Measurements from ENCODE around the gene SNX20. TPM values are rescaled to one million over a fixed set of nuclear protein-coding genes. Genes with fewer than 3 reads are reported as not detected.

Gene SNX20
- total and polyA plus RNA-seq, 2 experiments from 2014 or later: not detected

DNA sequence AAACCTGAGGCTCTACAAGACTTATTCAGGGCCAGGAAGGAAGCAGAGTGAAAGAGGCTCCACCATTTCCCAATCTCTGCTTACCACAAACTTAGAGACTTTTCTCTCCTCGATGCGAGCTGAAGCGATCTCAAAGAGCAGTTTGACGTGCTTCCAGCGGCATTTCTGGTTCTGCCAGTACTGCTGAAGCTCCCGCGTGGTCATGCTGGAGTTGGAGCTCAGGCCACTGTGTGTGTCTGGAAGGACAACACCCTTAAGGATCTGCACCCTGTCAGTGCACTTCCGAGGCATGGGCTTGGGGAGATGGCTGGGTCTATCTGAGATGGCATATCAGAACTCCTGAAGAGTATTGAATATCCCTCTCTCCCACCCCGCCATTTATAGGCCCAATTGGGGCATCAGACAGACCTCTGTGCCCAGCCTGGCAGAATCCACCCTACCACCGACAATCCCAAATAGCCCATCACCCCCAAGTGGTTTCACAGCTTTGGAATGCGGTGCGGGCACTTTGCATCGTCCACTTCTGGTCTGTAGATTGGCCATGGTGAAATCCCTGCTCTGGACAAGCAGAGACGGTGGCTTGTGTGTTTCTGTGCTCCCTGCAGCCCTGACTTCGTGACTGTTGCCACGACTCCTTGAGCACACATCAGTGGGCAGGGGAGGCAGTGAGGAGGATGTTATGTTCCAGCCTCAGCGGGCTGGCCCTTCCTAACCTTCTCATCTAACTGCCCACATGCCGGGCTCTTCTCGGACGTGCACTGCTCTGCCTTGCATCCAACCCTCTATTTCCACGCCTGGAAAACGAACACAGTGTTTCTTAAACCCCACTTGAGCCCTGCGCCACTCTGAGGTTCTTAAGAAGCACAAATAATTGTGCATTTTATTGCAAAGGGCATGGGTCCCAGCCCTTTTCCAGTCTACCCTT is 5.2 kb downstream of the SNX20 start (continued):
- TF ChIP-seq, protein P1, sequence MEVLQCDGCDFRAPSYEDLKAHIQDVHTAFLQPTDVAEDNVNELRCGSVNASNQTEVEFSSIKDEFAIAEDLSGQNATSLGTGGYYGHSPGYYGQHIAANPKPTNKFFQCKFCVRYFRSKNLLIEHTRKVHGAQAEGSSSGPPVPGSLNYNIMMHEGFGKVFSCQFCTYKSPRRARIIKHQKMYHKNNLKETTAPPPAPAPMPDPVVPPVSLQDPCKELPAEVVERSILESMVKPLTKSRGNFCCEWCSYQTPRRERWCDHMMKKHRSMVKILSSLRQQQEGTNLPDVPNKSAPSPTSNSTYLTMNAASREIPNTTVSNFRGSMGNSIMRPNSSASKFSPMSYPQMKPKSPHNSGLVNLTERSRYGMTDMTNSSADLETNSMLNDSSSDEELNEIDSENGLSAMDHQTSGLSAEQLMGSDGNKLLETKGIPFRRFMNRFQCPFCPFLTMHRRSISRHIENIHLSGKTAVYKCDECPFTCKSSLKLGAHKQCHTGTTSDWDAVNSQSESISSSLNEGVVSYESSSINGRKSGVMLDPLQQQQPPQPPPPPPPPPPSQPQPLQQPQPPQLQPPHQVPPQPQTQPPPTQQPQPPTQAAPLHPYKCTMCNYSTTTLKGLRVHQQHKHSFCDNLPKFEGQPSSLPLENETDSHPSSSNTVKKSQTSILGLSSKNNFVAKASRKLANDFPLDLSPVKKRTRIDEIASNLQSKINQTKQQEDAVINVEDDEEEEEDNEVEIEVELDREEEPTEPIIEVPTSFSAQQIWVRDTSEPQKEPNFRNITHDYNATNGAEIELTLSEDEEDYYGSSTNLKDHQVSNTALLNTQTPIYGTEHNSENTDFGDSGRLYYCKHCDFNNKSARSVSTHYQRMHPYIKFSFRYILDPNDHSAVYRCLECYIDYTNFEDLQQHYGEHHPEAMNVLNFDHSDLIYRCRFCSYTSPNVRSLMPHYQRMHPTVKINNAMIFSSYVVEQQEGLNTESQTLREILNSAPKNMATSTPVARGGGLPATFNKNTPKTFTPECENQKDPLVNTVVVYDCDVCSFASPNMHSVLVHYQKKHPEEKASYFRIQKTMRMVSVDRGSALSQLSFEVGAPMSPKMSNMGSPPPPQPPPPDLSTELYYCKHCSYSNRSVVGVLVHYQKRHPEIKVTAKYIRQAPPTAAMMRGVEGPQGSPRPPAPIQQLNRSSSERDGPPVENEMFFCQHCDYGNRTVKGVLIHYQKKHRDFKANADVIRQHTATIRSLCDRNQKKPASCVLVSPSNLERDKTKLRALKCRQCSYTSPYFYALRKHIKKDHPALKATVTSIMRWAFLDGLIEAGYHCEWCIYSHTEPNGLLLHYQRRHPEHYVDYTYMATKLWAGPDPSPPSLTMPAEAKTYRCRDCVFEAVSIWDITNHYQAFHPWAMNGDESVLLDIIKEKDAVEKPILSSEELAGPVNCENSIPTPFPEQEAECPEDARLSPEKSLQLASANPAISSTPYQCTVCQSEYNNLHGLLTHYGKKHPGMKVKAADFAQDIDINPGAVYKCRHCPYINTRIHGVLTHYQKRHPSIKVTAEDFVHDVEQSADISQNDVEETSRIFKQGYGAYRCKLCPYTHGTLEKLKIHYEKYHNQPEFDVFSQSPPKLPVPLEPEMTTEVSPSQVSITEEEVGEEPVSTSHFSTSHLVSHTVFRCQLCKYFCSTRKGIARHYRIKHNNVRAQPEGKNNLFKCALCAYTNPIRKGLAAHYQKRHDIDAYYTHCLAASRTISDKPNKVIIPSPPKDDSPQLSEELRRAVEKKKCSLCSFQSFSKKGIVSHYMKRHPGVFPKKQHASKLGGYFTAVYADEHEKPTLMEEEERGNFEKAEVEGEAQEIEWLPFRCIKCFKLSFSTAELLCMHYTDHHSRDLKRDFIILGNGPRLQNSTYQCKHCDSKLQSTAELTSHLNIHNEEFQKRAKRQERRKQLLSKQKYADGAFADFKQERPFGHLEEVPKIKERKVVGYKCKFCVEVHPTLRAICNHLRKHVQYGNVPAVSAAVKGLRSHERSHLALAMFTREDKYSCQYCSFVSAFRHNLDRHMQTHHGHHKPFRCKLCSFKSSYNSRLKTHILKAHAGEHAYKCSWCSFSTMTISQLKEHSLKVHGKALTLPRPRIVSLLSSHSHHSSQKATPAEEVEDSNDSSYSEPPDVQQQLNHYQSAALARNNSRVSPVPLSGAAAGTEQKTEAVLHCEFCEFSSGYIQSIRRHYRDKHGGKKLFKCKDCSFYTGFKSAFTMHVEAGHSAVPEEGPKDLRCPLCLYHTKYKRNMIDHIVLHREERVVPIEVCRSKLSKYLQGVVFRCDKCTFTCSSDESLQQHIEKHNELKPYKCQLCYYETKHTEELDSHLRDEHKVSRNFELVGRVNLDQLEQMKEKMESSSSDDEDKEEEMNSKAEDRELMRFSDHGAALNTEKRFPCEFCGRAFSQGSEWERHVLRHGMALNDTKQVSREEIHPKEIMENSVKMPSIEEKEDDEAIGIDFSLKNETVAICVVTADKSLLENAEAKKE (CRISPR knock-in tag; IDR thresholded peaks at IDR 0.05): no peak
- no peak for TF ChIP-seq CREB1 (CRISPR knock-in tag; IDR thresholded peaks at IDR 0.05; ENCODE audit: low read depth)
- no peak for TF ChIP-seq ZNF331 (CRISPR knock-in tag; IDR thresholded peaks at IDR 0.05; ENCODE audit: low read depth)
- TF ChIP-seq JUNB (IDR thresholded peaks at IDR 0.05; ENCODE audit: unreplicated experiment): no peak
- no peak for TF ChIP-seq STAT1 (IDR thresholded peaks at IDR 0.05; ENCODE audit: unreplicated experiment)

DNA sequence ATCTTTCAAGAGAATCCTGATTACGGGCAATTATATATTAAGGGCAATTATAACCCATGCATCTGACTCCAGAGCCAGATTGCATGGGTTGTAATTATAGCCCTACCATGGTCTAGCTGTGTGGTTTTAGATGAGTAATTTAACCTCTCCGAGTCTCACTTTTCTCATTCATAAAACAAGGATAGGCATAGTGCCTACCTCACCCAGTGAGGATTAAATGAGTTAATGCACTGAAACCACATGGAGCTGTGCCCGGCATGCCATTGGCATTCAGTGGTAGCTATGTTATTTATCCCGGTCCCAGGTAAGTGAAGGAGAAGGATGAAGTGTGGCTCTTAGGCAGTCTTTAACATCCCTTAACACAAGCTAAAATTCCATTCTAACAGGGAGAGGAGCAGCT is 6.3 kb downstream of the SNX20 start:
- Histone ChIP-seq H3K4me1 (ENCODE audit: insufficient read depth) (no peaks in the 10 kb centered on the region), H2AFZ (no peak overlapping the region), H3K79me2 (replicated peaks; ENCODE audit: insufficient read depth) (no peaks in the 10 kb centered on the region), H4K20me1 (replicated peaks; ENCODE audit: insufficient read depth) (no peaks in the 10 kb centered on the region), H3K4me3 (no peak overlapping the region), H3K9me2 (ENCODE audit: insufficient read depth) (no peaks in the 10 kb centered on the region), H3K4me2 (no peak overlapping the region), H3K27me3 (ENCODE audit: insufficient read depth) (peaks cover 5% of the 10 kb centered on the region; the same call in 1 of the 2 replicates), H3F3A (replicated peaks; ENCODE audit: low read depth) (no peaks in the 10 kb centered on the region), H3K36me3 (ENCODE audit: insufficient read depth) (no peaks in the 10 kb centered on the region), H3K27ac (ENCODE audit: low read depth) (no peak overlapping the region)
- DNase-seq (ENCODE audit: low spot score): no peak
- Mint-ChIP-seq H3K4me1 (no peaks in the 10 kb centered on the region; the same call in 2 of the 3 replicates), H3K27ac (no peak overlapping the region), H3K4me3 (no peak overlapping the region), H3K9me3 (peaks cover 30% of the 10 kb centered on the region), H3K27me3 (ENCODE audit: insufficient read depth, low read depth, poor library complexity) (peaks cover 11% of the 10 kb centered on the region), H3K36me3 (ENCODE audit: low read depth) (peaks cover 22% of the 10 kb centered on the region)
- ATAC-seq: no peak
- no peak for TF ChIP-seq JUNB (IDR thresholded peaks at IDR 0.05; ENCODE audit: unreplicated experiment)
- TF ChIP-seq POLR2AphosphoS5 (IDR thresholded peaks at IDR 0.05; ENCODE audit: low read depth): no peak
- TF ChIP-seq, protein P2, sequence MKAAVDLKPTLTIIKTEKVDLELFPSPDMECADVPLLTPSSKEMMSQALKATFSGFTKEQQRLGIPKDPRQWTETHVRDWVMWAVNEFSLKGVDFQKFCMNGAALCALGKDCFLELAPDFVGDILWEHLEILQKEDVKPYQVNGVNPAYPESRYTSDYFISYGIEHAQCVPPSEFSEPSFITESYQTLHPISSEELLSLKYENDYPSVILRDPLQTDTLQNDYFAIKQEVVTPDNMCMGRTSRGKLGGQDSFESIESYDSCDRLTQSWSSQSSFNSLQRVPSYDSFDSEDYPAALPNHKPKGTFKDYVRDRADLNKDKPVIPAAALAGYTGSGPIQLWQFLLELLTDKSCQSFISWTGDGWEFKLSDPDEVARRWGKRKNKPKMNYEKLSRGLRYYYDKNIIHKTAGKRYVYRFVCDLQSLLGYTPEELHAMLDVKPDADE (IDR thresholded peaks at IDR 0.05): no peak
- no peak for TF ChIP-seq CREB1 (CRISPR knock-in tag; IDR thresholded peaks at IDR 0.05; ENCODE audit: low read depth)
- TF ChIP-seq EZH2phosphoT487 (IDR thresholded peaks at IDR 0.05; ENCODE audit: unreplicated experiment): no peak
- TF ChIP-seq STAT1 (IDR thresholded peaks at IDR 0.05; ENCODE audit: unreplicated experiment): no peak
- TF ChIP-seq NANOG (IDR thresholded peaks at IDR 0.05; ENCODE audit: borderline replicate concordance): no peak
- TF ChIP-seq, protein P3, sequence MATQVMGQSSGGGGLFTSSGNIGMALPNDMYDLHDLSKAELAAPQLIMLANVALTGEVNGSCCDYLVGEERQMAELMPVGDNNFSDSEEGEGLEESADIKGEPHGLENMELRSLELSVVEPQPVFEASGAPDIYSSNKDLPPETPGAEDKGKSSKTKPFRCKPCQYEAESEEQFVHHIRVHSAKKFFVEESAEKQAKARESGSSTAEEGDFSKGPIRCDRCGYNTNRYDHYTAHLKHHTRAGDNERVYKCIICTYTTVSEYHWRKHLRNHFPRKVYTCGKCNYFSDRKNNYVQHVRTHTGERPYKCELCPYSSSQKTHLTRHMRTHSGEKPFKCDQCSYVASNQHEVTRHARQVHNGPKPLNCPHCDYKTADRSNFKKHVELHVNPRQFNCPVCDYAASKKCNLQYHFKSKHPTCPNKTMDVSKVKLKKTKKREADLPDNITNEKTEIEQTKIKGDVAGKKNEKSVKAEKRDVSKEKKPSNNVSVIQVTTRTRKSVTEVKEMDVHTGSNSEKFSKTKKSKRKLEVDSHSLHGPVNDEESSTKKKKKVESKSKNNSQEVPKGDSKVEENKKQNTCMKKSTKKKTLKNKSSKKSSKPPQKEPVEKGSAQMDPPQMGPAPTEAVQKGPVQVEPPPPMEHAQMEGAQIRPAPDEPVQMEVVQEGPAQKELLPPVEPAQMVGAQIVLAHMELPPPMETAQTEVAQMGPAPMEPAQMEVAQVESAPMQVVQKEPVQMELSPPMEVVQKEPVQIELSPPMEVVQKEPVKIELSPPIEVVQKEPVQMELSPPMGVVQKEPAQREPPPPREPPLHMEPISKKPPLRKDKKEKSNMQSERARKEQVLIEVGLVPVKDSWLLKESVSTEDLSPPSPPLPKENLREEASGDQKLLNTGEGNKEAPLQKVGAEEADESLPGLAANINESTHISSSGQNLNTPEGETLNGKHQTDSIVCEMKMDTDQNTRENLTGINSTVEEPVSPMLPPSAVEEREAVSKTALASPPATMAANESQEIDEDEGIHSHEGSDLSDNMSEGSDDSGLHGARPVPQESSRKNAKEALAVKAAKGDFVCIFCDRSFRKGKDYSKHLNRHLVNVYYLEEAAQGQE (IDR thresholded peaks at IDR 0.05; ENCODE audit: unreplicated experiment): no peak
- no peak for TF ChIP-seq ZNF114 (CRISPR knock-in tag; IDR thresholded peaks at IDR 0.05)

All from GM23338 (cell line).